C1 segment of cervical spinal cord (tissue), 14 donors: ENCODE data around the gene CHEK2.
"Not testable (repeated sequence)": the region's sequence is repeated elsewhere in the genome, so short reads cannot be mapped to it uniquely, and the experiment has no call there.

Experiments
- DNase-seq, 14 donors: peaks; one replicate each; lab custom pipeline; 2025; lab: John Stamatoyannopoulos, UW

Gene CHEK2

GRCh38 chr22:28742562-28742962 lies 942 bp upstream of the CHEK2 start:
- DNase-seq, result peak in 1 of 14 donors; percentile 37

DNA sequence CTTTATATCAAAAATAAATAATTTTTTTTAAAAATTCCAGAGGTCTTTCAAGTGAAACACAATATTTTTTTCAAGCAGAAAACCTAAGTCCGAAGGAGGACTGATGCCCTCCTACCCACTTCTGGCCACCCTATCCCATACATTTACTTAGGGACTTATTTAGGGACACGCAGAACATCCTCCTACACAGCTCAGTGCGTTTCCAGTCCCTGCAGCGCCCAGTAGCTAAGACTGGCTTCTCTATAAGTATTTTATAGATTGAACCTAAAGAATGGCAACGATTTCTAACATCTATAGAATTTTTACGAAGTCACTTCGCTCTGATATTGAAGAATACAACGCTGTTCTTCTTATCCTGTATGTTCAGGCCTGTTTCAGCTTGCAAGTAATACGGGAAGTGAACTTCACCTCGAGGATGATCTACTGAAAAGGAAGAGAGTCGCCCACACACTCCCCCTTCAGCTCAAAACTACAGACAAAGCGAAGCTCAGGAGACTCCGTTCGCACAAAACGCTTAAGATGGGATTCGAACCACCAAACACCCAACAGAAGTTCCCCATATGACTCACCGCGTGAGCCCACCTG lies 328 bp downstream of the CHEK2 start:
- no peak for DNase-seq

DNA sequence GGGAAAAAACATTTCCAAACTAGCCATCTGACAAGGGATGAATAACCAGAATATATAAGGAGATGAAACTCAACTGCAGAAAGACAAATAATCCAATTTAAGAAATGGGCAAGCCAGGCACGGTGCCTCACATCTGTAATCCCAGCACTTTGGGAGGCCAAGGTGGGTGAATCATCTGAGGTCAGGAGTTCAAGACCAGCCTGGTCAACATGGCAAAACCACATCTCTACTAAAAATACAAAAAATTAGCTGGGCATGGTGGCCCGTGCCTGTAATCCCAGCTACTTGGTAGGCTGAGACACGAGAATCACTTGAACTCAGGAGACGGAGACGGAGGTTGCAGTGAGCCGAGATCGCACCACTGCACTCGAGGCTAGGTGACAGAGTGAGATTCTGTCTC lies 2.7 kb downstream of the CHEK2 start:
- DNase-seq, result not testable (repeated sequence)

GRCh38 chr22:28737701-28738100 lies 3.9 kb downstream of the CHEK2 start:
- no peak for DNase-seq

DNA sequence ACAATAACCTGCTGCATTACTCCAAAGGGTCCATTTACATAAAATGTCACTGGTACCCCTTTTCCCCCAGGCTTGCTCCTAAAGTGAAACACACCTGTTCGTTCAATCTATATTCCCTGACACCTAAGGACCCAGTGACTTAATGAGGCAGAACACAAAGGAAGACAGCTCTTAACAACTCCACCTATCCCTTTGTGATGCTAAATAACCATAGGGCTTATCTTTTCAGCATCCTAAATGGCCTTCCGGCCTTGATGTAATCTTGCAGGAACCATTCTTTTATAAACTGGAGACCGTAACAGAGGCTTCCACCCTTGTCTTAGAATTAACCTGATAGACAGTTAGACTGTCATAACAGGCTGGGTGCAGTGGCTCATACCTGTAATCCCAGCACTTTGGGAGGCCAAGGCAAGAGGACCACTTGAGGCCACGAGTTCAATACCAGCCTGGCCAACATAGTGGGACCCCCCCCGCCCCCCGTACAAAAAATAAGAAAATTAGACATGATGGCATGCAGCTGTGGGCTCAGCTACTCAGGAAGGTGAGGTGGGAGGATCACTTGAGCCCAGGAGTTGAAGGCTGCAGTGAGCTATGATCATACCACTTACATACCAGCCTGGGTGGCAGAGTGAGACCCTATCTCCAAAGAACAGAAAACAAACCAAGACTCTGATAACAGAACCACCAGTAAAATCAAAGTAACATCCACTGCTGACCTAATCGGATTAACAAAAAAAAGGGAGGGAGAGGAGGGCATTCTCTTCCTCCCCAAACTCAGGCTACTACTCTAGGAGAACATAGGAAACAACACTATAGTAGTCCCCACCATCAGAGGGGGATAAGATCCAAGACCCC lies 5.1 kb downstream of the CHEK2 start:
- no peak for DNase-seq

- DNase-seq, result no peak
These were observed 7.2 kb downstream of the CHEK2 start for GRCh38 chr22:28734393-28734792.

- no peak for DNase-seq
These were observed 11.4 kb downstream of the CHEK2 start for GRCh38 chr22:28730179-28730578.

DNA sequence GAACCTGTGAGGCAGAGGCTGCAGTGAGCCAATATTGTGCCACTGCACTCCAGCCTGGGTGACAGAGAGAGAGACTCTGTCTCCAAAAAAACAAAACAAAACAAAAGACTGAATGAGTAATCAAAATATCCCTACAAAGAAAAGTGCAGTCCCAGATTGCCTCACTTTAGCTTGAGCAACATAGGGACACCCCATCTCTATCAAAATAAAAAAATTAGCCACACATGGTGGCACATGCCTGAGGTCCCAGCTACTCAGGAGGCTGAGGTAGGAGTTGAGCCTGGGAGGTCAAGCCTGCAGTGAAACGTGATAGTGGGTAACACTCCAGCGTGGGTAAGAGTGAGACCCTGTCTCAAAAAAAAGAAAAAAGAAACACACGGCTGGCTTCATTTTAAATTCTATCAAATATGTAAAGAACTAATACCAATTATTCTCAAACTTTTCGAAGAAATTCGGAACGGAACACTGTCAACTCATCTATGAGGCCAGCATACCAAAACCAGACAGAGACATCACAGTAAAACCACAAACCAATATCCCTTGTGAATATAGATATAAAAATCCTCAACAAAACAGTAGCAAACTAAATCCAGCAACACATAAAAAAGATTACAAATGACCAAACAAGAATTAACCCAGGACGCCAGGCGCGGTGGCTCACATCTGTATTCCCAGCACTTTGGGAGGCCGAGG lies 12.9 kb downstream of the CHEK2 start:
- DNase-seq, result no peak

- DNase-seq, result no peak
These were observed 13.6 kb downstream of the CHEK2 start for GRCh38 chr22:28728002-28728401.

DNA sequence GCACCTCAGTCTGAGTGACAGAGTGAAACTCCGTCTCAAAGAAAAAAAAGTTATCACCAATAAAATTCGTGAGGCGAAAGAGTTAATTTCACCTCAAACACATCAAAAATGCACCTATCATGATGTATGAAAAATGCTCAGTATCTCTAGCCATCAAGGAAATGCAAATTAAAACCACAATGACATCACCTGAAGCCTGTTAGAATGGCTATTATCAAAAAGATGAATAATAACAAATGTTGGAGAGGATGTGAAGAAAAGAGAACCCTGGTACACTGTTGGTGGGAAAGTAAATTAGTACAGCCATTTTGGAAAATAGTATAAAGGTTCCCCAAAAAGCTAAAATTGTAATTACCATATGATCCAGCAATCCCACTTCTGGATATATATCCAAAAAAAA lies 23.6 kb downstream of the CHEK2 start:
- DNase-seq, result no peak

- DNase-seq, result no peak
These were observed 24.9 kb downstream of the CHEK2 start for GRCh38 chr22:28716686-28717085.

GRCh38 chr22:28715611-28716010 lies 26.0 kb downstream of the CHEK2 start:
- no peak for DNase-seq

- DNase-seq, result no peak
These were observed 27.5 kb downstream of the CHEK2 start for GRCh38 chr22:28714043-28714628.

- DNase-seq, result no peak
These were observed 29.5 kb downstream of the CHEK2 start for GRCh38 chr22:28711820-28712777.

- no peak for DNase-seq
These were observed 30.3 kb downstream of the CHEK2 start for GRCh38 chr22:28711341-28711740.

- DNase-seq, result no peak
These were observed 30.9 kb downstream of the CHEK2 start for GRCh38 chr22:28710576-28711191.

DNA sequence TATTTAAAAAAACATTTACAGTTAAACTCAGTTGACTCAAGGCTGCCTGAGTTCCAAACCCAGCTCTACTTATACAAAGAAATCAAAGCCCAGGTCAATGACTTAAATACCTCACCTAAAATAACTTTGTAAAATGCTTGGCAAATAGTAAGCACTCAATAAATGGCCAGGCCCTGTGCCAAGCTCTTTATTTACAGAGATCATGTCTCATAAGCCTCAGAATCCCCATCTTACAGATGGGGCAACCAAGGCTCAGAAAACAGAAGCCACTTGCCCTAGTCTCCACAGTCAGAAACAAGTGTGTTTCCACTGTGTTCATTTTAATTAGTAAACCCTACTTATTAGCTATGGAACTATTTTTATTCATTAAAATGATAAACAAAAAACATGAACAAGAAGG lies 31.5 kb downstream of the CHEK2 start:
- no peak for DNase-seq

GRCh38 chr22:28706845-28707244 lies 34.8 kb downstream of the CHEK2 start:
- no peak for DNase-seq

DNA sequence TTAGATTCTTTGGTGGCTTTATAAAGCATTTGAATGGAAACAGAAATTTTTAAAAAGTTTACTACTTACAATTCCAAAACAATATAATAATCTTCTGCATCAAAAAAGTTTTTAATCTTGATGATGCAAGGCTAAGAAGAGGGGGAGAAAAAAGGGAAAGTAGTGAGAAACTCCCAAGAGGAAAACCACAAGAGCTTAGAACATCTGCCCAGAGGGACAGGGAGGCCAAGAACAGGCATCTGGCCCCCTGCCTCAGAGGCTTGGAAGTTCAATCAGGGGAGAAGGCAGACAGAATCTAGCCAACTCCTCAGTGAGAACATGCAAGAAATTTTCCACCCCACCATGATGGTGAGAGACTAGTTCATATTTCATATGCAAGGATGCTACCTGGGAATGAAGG lies 38.2 kb downstream of the CHEK2 start:
- DNase-seq, result no peak

- DNase-seq, result no peak
These were observed 38.7 kb downstream of the CHEK2 start for GRCh38 chr22:28702891-28703290.
